HG02852 (cell line): ENCODE data around the gene NPPC.
"Not testable (repeated sequence)": the region's sequence is repeated elsewhere in the genome, so short reads cannot be mapped to it uniquely, and the experiment has no call there.

Experiments used
- ATAC-seq: cut with Tn5 transposase; IDR thresholded peaks from one replicate; pipeline ENCODE4 v1.9.1; 2021; ENCODE audit warnings: mild to moderate bottlenecking, moderate library complexity; ENCODE audit not compliant: unreplicated experiment

Gene NPPC

DNA sequence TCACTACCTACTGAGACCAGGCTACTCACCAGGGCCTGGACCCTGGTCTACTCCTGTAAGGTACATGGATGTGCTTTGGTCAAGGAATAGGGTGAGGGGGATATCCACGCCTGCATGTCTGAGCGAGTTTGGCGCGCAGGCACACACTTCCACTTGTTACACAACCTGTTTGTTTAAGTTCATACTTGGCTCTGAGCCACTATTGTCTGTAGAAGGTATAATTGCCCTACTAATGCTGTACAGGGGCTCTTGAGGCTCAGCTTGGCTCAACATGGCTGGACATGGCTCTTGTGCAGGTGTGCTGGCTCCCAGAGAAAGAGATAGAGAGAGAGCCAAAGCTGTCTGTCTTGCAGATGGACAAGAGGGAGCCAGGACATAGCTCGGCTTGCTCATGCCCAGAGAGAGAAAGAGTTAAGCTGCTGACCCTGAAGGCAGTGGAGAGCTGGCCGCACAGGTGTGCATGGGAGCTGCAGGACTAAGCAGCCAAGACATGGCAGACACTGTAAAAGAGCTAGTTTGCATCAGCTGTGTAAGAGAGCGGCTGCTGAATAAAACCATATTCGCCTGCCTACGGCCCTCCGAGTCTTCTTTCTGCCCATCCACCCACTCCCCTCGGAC is 35.2 kb downstream of the NPPC start:
- no peak for ATAC-seq

DNA sequence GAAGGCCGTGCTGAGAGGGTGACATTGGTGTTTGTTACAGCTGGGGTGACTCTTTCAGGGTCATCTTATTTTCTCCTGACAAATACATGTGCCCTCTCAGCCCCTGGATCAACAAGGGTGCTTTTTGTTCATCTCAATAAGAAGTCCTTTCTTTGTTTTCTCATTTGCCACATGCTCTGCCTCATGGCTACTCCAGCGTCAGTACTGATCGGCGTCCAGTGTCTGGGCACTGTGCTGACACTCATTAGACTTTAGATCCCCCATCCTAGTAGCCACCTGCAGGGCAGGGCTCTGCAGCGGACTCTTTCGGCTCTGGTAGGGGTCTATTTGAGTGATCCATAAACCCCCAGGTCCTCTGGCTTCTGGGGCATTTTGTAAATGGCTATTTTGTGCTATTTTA is 38.4 kb downstream of the NPPC start:
- ATAC-seq = no peak

DNA sequence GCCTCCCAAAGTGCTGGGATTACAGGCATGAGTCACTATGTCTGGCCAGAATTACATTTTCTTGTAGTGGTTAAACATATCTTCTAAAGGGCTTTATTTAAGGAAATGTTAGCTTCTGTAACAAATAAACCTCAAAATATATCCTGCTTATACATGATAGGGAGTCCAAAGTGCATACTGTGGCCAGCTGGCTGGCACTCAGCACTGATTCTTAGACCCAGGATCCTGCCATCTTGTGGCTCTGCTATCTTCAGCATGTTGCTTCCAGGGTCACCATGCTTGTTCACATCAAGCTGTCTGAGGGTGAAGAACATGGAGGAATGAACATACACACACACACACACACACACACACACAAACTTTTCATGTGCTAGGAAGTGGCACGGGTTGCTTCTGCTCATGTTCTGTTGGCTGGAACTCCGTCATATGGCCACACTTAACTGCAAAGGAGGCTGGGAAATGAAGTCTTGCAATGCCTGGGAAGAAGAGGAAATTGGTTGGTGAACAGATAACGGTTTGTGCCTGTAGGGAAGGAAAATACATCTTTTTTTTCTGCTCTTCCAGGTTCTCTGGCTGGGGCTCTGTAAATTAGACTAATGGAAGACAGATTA is 40.0 kb downstream of the NPPC start:
- ATAC-seq = no peak

DNA sequence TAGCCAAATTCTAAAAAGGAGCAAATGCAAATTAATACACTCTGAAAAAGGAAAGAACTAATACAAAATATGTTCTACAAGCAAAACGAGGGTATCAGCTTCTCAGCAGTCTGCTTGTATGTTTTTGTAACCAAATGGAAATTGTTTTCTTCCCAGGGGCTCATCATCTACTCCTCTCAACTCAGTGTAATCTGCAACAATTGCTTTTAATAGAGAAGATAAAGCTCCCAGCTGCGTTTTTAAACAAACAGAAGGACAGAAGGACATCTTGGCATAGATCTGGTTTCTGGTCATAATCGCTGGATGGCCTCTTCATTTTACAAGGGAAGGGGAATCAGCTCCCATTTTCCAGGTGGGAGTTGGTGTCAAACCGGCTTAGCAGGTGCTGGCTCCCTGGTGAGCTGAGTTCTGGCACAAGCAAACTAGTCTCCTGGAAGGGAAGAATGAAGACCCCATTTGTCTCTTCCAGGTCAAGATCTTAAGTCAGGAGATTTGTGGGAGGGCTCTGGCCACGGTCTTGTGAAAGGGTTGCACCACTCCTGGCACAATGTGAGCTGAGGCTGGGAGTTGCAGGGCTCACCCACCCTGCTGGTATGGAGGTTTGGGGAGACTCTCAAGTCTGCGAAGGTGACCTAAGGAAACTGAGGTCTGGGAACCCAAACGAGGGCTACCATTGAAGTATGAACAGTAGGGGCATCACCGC is 41.6 kb downstream of the NPPC start:
- no peak for ATAC-seq

DNA sequence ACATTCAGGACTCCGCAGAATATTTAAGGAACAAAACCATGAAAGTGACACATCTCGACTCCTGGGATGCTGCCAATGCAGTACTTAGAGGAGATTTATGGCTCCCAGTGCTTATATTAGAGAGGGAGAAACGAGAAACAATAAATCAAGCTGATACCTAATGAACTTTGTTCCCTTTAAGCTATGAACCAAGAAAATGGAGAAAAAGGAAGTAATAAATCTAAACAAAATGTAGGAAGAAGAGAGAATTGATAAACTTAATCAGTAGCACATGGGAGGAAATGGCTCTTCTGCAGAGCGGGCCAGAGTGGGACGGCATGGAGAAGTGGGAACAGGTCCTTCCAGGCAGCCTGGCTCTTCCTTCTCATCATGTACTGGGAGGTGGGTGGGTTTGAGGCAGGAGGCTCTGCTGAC is 42.7 kb downstream of the NPPC start:
- ATAC-seq = no peak

DNA sequence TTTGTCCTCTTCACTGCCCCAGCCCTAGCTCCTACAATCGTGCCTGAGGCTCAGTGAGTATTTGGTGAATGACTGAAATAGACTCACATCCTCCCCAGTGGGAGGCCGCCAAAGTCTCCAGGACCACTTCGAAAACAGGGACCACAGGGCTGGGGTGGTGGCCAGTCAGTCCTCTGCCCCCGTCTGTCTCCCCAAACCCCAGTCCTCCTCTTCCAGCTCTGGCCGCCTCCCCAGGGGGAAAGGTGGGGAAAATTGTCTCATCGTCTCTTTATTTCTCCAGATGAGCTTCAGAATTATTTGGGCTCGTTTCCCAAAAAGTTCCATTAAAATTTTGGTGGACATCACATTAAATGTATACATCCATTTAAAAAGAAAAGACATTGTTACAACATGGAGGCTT is 43.5 kb downstream of the NPPC start:
- no peak for ATAC-seq

DNA sequence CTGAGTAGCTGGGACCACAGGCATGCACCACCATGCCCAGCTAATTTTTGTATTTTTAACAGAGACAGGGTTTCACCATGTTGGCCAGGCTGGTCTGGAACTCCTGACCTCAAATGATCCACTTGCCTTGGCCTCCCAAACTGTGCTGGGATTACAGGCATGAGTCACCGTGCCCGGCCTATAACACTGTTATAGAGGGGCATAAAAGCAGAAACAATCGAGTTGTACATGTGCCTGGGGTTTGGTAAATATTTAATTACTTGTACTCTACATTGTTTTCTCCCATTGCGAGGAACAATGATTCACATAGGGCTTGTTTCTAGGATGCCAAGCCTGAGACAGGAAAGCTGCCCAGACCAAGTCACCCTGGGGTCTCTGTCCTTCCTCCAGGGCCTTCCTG is 45.8 kb downstream of the NPPC start:
- ATAC-seq = not testable (repeated sequence)

DNA sequence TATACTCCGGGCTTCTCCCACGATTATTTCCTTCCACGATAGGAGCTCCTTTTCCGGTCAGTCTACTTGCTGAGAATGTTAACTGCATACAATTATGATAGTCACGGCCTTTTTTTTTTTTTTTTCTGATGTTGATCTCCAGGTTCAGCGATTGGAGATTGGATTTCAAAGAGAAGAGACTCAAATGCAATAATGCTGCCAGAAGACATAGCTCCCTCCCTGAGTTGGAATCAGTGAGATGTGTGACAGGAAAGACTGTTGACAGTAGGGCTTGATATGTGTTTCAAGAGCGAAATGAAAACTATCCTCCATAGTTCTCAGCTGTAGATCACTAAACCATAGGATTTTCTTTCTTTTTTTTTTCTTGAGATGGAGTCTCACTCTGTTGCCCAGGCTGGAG is 47.0 kb downstream of the NPPC start:
- no peak for ATAC-seq

DNA sequence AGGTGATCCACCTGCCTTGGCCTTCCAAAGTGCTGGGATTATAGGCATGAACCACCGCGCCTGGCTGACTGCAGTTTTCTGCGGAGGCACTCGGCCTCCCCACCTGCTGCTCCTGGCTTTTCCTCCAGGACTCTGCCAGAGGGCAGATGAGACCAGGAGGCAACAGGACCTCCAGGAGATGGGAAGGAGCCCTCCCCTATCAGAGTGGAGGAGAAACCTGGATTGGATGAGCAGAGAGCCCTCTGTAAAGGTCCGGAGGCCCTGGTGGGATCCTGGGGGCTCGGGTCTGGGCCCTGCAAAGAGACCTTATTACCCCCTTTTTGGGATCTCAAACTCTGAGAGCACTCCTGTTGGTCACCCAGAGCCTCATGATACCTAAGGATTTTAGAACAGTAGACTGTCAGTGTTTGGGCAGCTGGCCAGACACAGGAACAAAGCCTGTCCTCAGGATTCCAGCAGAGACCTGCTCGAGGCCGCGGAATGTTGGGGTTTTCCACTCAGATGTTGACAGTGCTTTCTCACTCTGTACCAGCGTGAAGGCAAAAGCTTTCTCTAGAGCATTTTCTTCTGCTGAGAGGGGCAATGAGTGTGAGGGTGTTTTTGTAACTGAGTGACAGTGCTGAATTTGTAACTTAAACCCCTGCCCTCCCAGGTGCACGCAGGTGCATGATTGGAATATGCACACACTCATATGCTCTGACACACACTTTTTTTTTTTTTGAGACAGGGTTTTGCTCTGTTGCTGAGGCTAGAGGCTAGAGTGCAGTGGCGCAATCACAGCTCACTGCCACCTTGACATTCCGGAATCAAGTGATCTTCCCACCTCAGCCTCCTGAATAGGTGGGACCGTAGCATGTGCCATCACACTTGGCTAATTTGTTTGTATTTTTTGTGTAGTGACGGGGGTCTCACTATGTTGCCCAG is 48.4 kb downstream of the NPPC start:
- ATAC-seq = no peak

DNA sequence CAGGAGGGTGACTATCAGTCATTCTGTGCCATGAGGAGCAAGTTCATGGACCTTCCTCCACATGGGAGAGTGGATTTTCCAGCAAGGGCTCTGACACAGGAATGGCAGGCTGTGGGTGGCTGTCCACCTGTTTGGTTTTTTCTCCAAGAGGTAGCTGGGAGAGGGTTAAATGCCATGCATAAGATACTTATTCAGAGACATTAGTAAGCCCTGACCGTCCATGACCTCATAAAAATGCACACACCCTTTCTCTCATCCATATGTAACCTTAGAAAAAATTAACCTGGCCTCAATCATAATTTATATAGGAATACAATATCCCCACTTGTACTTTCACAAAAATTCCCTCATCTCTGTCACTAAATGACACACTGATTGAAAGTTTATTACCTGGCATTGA is 51.3 kb downstream of the NPPC start:
- no peak for ATAC-seq
